ENCODE results near the gene NTRK2.

The NTRK2 gene

GRCh38 chr9:84793251-84793650 is 123.7 kb downstream of the NTRK2 start:
- TF ChIP-seq CTCF (IDR thresholded peaks at IDR 0.05; ENCODE audit: low read depth, low read length, missing control alignments): no peak
- no peak for DNase-seq
- no peaks in the 10 kb centered on the region for H3K36me3 ChIP-seq (replicated peaks)
- no peaks in the 10 kb centered on the region for H3K27me3 ChIP-seq (replicated peaks)
- in situ Hi-C loops (cut with HindIII; ENCODE audit: low pct_ligation_motif_present, low sequenced_read_pairs): no loop called here
- no peak overlapping the region for H3K4me3 ChIP-seq (ENCODE audit: low read depth, low read length)
- H3K27ac ChIP-seq: no peak overlapping the region

GRCh38 chr9:84794981-84795637 is 125.6 kb downstream of the NTRK2 start:
- no peak overlapping the region for H3K27ac ChIP-seq
- no peaks in the 10 kb centered on the region for H3K36me3 ChIP-seq (replicated peaks)
- in situ Hi-C loops (cut with HindIII; ENCODE audit: low pct_ligation_motif_present, low sequenced_read_pairs): no loop called here
- no peak for DNase-seq
- TF ChIP-seq CTCF (IDR thresholded peaks at IDR 0.05; ENCODE audit: low read depth, low read length, missing control alignments): no peak
- H3K4me3 ChIP-seq (ENCODE audit: low read depth, low read length): no peak overlapping the region
- no peaks in the 10 kb centered on the region for H3K27me3 ChIP-seq (replicated peaks)

DNA sequence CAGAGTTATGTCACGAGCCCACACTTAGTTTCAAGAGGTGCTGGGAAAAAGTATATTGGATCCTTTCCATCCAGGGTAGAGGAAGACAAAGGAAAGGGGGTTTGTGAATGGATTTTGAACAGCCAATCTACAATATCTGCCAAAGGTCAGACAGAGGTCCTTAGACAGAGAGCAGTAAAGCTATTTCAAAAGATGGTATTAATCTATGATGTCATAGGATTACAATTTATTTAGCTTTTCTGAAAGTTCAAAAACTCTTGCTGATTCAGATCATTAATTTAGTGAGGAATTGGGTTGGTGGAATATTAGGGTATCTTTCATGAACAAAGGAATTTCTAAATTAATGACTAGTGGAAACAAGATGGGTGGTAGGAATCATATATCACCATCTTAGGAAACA is 126.9 kb downstream of the NTRK2 start:
- DNase-seq: no peak
- Histone ChIP-seq H3K27ac (no peak overlapping the region), H3K4me3 (ENCODE audit: low read depth, low read length) (no peak overlapping the region), H3K27me3 (replicated peaks) (no peaks in the 10 kb centered on the region), H3K36me3 (replicated peaks) (no peaks in the 10 kb centered on the region)
- no peak for TF ChIP-seq CTCF (IDR thresholded peaks at IDR 0.05; ENCODE audit: low read depth, low read length, missing control alignments)
- in situ Hi-C loops (cut with HindIII; ENCODE audit: low pct_ligation_motif_present, low sequenced_read_pairs): no loop called here

DNA sequence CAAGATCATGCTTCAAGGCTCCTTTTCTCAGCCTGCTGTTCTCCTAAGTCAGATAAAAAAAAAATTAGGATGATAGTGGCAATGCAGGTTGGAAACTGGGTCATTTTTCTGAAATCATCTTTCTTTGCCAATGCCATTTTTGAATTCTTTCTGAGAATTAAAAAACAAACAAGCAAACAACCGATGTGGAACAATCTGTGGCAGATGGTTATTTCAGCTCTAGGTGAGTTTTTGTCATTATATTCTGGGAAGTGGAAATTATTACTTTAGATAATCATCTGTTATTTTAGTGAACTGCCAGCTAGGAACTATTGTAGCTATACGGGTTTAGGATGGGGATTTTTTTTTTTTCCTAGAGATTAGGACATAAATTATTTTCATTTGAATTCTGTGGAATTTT is 129.7 kb downstream of the NTRK2 start:
- H3K27ac ChIP-seq: no peak overlapping the region
- no peaks in the 10 kb centered on the region for H3K27me3 ChIP-seq (replicated peaks)
- no peak for DNase-seq
- H3K36me3 ChIP-seq (replicated peaks): no peaks in the 10 kb centered on the region
- in situ Hi-C loops (cut with HindIII; ENCODE audit: low pct_ligation_motif_present, low sequenced_read_pairs): no loop called here
- TF ChIP-seq CTCF (IDR thresholded peaks at IDR 0.05; ENCODE audit: low read depth, low read length, missing control alignments): no peak
- no peak overlapping the region for H3K4me3 ChIP-seq (ENCODE audit: low read depth, low read length)

DNA sequence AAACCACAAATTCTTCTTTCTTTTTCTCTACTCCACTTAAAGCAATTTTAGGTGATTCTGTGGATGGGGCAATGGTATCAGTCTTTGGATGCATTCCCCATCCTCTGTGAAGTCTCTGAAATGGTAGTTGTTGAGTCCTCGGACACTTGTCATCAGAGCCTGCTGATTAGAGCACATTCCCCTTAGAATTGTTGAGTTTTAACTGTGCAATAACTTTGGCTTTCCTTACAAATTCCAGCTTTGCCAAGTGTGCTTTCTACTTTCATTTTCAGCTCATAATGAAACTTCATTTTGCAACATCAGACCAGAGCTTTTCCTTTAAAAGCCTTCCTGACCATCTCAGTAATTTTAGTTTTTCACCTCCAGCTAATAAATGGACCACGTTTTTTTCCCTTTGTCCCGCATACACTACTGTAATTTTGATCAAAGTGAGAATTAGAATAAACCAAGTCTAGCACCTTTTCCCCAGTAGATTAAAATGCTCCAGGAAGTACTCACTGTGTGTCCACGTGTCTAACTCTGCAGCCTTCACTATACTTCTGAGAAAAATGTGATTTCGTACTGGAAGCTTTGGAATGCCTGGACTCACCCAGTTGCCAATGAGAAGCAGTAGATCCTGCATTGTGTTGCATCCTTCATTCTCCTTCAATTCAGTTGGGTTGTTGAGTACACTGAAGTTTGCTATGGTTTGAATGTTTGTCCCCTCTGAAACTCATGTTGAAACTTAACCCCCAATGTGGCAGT is 135.6 kb downstream of the NTRK2 start:
- in situ Hi-C loops (cut with HindIII; ENCODE audit: low pct_ligation_motif_present, low sequenced_read_pairs): no loop called here
- Histone ChIP-seq H3K27ac (no peak overlapping the region), H3K36me3 (replicated peaks) (no peaks in the 10 kb centered on the region), H3K27me3 (replicated peaks) (no peaks in the 10 kb centered on the region), H3K4me3 (ENCODE audit: low read depth, low read length) (no peak overlapping the region)
- TF ChIP-seq CTCF (IDR thresholded peaks at IDR 0.05; ENCODE audit: low read depth, low read length, missing control alignments): no peak
- DNase-seq: no peak
